Amygdala (tissue), 56 donors: ENCODE results near the gene SGMS1.

Experiments
- DNase-seq, 56 donors: peaks; one replicate each; lab custom pipeline; 2025; lab: John Stamatoyannopoulos, UW

SGMS1 gene

GRCh38 chr10:50326172-50326555 lies 297.6 kb downstream of the SGMS1 start:
- no peak for DNase-seq

DNA sequence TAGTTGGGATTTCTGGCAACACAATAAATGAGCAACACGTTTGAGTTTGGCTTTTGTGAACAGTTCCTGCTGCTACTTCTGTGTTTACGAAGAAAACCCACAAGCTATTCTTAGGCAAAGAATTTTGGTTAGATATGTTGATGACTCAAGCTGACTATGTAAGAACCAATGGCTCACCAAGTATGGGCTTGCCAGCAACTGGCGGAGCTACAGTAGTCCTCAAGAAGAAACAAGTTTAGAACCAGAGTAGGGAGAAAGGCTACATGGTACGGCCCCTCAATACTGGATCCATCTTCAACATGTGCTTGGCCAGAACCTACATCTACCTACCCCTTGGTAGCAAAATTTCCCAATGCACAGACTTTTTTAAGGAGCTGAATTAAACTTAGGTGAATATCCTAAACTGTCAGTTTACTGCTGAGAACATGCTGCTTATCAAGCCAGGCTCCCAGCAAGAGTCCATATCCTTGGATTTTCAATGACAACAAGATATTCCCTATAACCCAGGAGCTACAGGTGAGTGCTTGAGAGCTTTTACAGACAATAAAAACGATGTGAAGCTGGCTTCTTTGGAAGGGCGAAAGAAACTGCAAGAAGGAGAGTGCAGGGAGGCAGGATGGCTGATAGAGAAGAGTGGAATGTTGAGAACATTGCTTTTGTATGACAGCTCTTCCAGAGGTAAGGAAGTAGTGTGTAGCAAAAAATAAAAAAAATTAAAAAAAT lies 298.1 kb downstream of the SGMS1 start:
- DNase-seq: peak in 1 of 56 donors; percentile 14

DNA sequence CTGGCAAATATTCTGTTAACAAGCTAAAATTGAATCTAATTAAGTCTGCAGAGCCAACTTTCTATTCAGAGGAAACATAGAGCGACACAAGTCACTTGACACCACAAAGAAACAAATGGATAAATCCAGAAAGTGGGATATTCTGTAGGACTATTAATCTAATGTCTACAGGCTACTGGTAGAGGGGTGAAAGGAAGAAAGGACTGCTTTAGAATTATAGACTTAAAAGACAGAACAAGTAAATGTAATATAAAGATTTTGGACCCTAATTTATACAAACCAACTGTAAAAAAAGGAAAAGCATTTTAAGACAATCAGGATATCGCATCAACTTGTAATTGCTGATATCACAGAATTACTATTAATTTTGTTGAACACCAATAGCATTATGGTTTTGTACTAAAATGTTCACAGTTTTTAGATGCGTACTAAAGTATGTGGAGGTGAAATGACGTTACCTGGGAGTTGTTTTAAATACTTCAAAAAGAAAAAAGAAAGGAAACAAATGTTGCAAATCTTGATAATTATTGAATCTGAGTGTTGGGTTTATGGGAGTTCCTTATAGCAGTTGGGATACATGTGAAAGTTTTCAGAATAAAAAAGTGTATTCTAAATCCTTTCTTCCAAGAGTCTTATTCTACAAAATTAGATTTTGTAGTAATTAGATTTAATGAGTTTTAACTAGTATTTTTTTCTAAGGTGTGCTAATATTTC lies 298.9 kb downstream of the SGMS1 start:
- no peak for DNase-seq

GRCh38 chr10:50324046-50324445 lies 299.7 kb downstream of the SGMS1 start:
- no peak for DNase-seq

DNA sequence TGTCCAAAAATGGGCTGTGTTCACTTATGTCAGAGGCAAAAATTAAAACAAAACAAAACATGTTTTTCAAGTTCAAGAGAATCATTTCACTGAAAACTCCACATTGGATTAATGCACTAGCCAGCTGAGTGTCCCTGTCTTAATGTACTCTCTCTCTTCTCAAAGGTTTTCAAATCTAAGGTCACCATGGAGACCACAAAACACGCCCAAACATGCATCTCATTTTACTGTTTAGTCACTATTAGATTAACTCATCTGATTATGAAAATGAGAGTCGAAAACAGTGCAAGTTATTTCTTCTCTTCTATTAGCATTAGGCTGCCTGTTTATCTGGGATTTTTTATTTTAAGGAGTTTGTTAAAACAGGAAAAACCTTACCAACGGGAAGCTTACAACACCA lies 301.7 kb downstream of the SGMS1 start:
- no peak for DNase-seq

DNA sequence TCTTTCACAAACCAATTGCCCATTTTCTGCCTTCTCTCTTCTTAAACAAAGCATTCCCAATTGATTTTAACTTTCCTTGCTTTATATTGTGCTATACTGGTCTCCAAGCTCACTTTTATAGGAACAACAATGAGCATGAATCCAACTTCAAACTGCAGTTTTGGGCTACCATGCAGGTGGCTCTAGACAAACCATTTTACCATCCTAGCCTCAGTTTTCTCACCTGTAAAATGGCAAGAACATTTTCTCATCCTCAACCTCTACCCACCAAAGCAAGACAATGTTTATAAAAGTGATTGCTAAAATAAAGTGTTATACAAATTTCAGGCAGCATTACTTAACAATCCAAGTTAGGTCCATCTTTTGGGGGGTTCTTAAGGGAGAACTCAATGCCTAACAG lies 305.6 kb downstream of the SGMS1 start:
- no peak for DNase-seq

GRCh38 chr10:50316695-50317648 lies 306.8 kb downstream of the SGMS1 start:
- no peak for DNase-seq

DNA sequence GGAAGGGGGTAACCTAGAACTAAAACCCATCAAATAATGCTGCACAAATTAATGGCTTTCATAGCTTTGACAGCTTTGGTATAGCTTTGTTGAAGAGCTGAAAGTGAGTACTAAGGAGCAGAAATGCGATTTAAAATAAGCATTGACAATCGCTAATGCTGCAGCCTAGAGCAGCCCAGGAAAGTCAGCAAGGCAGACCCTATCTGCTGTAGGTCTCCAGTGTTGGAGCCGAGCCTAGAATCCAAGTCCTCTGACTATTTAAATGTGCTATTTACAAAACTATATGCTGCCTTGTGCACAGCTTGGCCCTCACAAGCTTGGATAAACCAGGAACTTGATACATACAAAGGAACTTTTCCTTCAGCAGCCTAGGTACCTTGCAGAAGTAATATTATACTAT lies 307.6 kb downstream of the SGMS1 start:
- no peak for DNase-seq

DNA sequence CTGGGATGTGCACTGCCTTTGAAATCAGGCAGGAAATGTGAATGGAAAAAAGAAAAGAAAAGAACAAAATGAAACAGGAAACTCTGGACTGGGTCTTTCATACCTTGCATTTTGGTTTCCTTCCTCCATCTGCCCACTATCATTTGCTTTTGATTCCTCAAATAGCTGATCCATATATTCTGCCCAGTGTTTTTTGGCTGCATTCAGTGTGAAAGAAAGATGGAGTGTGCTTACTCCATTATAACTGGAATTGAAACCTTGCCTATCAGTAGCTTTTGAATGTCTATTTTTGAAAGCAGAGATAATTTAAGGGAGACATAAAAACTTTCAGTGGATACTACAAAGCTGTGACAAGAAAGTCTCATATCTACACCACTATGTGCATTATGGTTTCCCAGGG lies 308.3 kb downstream of the SGMS1 start:
- DNase-seq: no peak

DNA sequence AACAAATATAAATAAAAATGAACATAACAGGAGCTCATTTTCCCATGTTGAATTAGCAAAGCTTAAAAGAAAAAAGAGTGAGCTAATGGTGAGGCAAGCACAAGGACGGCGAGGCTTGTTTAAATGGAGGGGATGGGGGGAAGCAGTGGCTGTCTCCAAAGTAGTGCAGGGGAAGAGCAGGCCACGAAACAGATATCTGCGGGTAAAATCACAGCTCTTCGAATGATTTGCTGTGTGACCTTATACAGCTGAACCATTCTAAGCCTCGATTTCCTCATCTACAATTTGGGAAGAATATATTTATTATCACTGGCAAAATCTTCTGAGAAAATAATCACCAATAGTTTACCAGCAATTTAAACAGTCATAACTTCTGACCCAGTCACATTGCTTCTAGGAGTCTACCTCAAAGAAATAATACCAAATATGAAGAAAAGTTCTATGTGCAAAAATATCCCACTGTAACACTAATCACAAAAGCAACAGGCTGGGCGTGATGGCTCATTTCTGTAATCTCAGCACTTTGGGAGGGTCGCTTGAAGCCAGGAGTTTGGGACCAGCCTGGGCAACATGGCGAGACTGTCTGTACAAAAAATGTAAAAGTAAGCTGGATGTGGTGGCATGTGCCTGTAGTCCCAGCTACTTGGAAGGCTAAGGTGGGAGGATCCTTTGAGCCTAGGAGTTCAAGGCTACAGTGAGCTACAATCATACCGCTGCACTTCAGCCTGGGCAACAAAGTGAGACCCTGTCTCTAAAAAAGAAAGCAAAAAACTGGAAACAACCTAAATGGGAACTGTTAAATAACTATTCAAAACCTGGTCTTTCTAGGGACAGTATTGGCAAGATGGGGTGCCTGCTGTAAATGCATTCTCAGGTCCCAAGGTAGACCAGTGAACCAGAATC lies 309.3 kb downstream of the SGMS1 start:
- no peak for DNase-seq

DNA sequence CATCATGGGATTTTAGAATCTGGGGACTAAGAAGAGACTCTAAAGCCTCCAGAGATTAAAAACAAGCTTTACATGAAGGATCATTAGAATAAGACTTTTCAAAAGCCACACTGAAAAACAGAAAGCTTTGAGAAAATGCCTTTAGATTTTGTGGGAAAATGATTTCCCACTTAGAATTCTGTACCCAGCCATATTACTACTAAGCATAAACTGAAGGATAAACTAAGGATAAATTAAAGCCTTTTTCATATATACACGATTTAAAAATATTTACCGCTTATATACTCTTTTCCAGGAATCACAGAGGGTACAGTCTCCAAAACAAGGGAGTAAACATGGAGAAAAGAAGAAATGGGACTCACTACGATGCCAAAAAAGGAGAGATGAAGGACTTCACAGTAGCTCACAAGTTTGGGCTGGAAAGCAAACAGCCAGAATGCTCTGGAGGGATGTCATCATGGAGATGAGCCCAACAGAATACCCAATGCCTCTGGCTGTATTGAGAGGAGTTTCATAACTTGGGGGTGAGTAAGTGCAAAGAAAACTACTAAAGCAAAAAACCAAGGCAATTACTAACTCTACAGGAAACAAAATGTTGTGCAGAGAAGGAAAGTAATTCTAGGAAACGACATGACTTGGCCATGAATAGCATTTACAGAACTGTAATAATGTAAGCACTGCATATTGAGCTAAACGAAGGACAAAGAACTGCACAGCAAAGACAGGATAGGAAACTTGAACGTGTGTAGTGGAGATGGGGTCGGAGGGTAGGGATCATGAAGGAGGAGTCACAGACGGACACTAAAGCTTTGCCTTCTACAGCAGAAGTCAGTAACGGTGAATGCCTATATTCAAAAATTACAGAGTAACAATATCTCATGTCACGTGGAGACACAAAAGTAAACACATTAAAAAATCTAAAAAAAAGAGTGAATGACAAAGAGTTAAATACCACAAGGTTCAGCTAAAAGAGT lies 311.0 kb downstream of the SGMS1 start:
- DNase-seq: no peak

- DNase-seq: no peak
Measured at GRCh38 chr10:50310560-50311174, 313.1 kb downstream of the SGMS1 start.

DNA sequence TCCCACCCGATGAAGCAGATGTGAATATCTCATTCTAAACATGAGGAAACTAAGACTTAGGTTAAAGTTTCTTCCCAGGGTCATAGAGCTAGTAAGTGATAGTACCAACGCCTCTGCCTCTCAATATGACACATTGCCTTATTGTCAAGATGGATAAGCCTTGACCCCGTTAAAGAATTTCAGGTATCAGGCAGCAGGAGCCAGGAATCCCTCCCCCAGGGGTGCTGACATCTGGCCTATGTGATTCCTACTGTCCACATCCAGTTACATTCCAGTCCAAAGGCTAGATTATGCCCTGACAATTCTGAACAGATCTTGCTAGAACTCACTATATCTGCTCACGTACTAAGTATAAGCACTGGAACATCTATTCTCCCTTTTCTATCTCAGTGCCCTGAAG lies 314.4 kb downstream of the SGMS1 start:
- DNase-seq: no peak

GRCh38 chr10:50304660-50305059 lies 319.1 kb downstream of the SGMS1 start:
- no peak for DNase-seq

- DNase-seq: no peak
Measured at GRCh38 chr10:50299948-50300669, 323.6 kb downstream of the SGMS1 start.

DNA sequence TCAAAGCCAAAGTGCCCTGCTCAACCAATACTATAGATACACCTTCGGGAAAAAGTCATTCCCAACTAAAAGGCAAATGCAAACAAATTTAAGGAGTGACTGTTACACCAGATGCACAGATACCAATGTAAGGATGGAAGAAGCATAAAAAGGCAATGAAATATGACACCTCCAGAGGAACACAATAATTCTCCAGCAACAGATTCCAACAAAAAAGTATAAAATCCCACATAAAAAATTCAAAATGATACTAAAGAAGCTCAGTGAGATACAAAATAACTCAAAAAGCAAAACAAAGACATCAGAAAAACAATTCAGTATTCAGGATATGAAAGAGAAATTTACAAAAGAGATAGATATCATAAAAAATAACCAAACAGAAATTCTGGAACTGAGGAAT lies 328.4 kb downstream of the SGMS1 start:
- DNase-seq: no peak

- DNase-seq: no peak
Measured at GRCh38 chr10:50294582-50294981, 329.2 kb downstream of the SGMS1 start.
